ENCODE data around the gene AGTPBP1.

DNA sequence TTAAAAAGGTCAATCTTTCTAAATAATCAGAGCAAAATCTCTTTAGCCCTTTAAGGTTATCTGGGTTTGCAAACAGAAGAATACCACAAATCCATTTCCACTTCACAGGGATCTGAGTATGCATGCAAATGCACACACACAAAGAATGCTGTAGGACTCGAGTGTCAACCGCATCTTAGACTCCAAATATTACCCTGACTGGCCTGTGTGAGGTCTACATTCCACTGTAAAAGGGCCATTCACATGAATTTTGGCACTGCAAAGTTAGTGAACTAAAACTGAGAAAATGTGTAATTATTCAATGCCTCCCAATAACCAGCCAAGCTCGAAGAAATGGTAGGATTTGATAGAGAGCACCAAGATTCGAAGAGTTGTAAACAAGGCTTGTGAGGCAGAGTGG, 199.9 kb downstream of the AGTPBP1 start:
- TF ChIP-seq CTCF (IDR thresholded peaks at IDR 0.05; ENCODE audit: control extremely low read depth in 1 of 3, insufficient read depth in 1 of 3, low read depth in 1 of 3, low read length in 3 of 3) = no peak
- TF ChIP-seq EP300 (IDR thresholded peaks at IDR 0.05; ENCODE audit: borderline replicate concordance in 1 of 2, low read depth in 2 of 2, low read length in 2 of 2) = no peak
- no peak for TF ChIP-seq EZH2 (IDR thresholded peaks at IDR 0.05; ENCODE audit: low read depth, low read length, severe bottlenecking)
- no peak for TF ChIP-seq YY1 (IDR thresholded peaks at IDR 0.05; ENCODE audit: low read depth, low read length)
- no peak for TF ChIP-seq SRF (IDR thresholded peaks at IDR 0.05; ENCODE audit: low read depth, low read length)
- TF ChIP-seq TBP (IDR thresholded peaks at IDR 0.05; ENCODE audit: low read depth, low read length) = no peak
- TF ChIP-seq MAX (IDR thresholded peaks at IDR 0.05) = no peak
- TF ChIP-seq USF2 (IDR thresholded peaks at IDR 0.05; ENCODE audit: low read length) = no peak
- TF ChIP-seq SUZ12 (IDR thresholded peaks at IDR 0.05; ENCODE audit: low read length) = no peak
- no peak for TF ChIP-seq RBBP5 (IDR thresholded peaks at IDR 0.05; ENCODE audit: borderline replicate concordance, low read depth, low read length)
- no peak for TF ChIP-seq CREB1 (IDR thresholded peaks at IDR 0.05)
- TF ChIP-seq POU5F1 (IDR thresholded peaks at IDR 0.05; ENCODE audit: low read depth, low read length) = no peak

All from H1 (cell line).